MM.1S (cell line): Measurements from ENCODE around the gene BRD4.

Experiments
- DNase-seq: peaks from one replicate; pipeline ENCODE4 v3.0.0-alpha.2; 2015
- H2AFZ ChIP-seq: fragments of 300-600 bp; sonication (generic); 2 replicates; pipeline ENCODE4 v1.6.0; 2016; ENCODE audit warnings: antibody characterized with exemption, low read length
- H3F3A ChIP-seq: fragments of 300-600 bp; sonication (generic); 2 replicates; pipeline ENCODE4 v1.6.1; 2016; ENCODE audit warnings: mild to moderate bottlenecking, antibody characterized with exemption, low read length, moderate library complexity, mixed read lengths; ENCODE audit not compliant: insufficient read depth
- H3K27ac ChIP-seq: fragments of 300-600 bp; sonication (generic); 2 replicates; pipeline ENCODE4 v1.5.1; 2016; ENCODE audit warnings: mild to moderate bottlenecking, low read length
- H3K27me3 ChIP-seq: fragments of 300-600 bp; sonication (generic); replicated peaks from 2 replicates; pipeline ENCODE4 v1.6.0; 2016; ENCODE audit warnings: low read length; ENCODE audit not compliant: insufficient read depth
- H3K36me3 ChIP-seq: fragments of 300-600 bp; sonication (generic); replicated peaks from 2 replicates; pipeline ENCODE4 v1.6.1; 2016; ENCODE audit warnings: mild to moderate bottlenecking, low read length, mixed read lengths; ENCODE audit not compliant: insufficient read depth
- H3K4me1 ChIP-seq: fragments of 300-600 bp; sonication (generic); 2 replicates; pipeline ENCODE4 v1.6.1; 2016; ENCODE audit warnings: low read length, mixed read lengths
- H3K4me2 ChIP-seq: fragments of 300-600 bp; sonication (generic); 2 replicates; pipeline ENCODE4 v1.6.0; 2016; ENCODE audit warnings: low read depth, low read length
- H3K4me3 ChIP-seq: fragments of 300-600 bp; sonication (generic); 2 replicates; pipeline ENCODE4 v1.5.1; 2016; ENCODE audit warnings: low read length, mixed read lengths
- H3K79me2 ChIP-seq: fragments of 300-600 bp; sonication (generic); 2 replicates; pipeline ENCODE4 v1.6.1; 2016; ENCODE audit warnings: mixed run types, low read length, mixed read lengths
- H3K9ac ChIP-seq: fragments of 300-600 bp; sonication (generic); 2 replicates; pipeline ENCODE4 v1.6.1; 2016; ENCODE audit warnings: low read length, mixed read lengths
- H3K9me2 ChIP-seq: fragments of 300-600 bp; sonication (generic); replicated peaks from 2 replicates; pipeline ENCODE4 v1.6.1; 2016; ENCODE audit warnings: mild to moderate bottlenecking, low read length, mixed read lengths; ENCODE audit not compliant: insufficient read depth
- H3K9me3 ChIP-seq: fragments of 300-600 bp; sonication (generic); replicated peaks from 2 replicates; pipeline ENCODE4 v1.6.1; 2016; ENCODE audit warnings: mild to moderate bottlenecking, low read length, mixed read lengths; ENCODE audit not compliant: insufficient read depth
- H4K20me1 ChIP-seq: fragments of 300-600 bp; sonication (generic); 2 replicates; pipeline ENCODE4 v1.6.1; 2016; ENCODE audit warnings: mild to moderate bottlenecking, low read length, moderate library complexity, mixed read lengths; ENCODE audit not compliant: insufficient read depth
- EZH2 ChIP-seq: fragments of 300-600 bp; sonication (generic); optimal IDR thresholded peaks from 2 replicates; pipeline ENCODE3; 2017; ENCODE audit warnings: low read depth, mild to moderate bottlenecking, antibody characterized with exemption, low read length, mixed read lengths
- EZH2phosphoT487 ChIP-seq: fragments of 300-600 bp; sonication (generic); IDR thresholded peaks from 2 replicates; pipeline ENCODE4 v1.6.1; 2018; ENCODE audit warnings: antibody characterized with exemption, low read length
- TF ChIP-seq, protein P1 (sequence below): fragments of 300-600 bp; sonication (generic); IDR thresholded peaks from 2 replicates; pipeline ENCODE4 v1.5.1; 2016; ENCODE audit warnings: antibody characterized with exemption, low read length, mixed read lengths

The BRD4 gene

DNA sequence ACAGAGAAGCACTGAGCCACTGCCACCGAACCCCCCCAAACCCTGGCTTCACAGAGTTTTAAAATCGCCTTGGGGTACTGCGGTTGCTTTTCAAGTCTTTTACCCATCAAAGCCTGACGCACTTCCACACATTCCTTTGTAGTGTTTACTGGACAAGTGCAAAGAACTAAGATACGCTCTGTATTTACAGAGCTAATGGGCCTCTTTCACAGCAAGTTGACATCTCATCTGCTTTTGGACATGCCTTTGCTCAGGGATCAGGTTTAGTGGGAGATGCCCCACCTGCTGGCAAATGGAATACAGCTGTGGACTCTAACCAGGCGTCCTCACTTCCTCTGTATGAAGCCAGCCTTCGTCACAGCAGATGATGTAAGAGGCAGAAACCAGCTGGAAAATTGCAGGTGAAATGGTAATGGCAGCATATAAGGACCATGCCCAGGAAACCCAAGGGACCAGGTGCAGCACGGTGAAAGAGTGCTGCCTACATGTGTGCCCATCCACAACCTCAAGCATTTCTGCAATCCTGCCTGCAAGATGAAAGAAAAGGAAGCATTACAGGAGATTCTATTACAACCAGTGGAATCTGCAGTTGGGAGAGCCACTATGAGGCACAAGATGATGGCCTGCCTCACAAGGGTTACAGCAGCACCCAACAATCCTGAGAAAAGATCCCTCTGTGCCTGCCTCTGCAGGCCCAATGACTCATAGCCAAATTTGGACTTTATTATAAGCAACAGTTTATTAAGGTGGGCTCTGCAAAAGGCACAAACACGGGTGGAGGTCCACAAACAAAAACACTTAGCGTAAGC, 34.7 kb downstream of the BRD4 start:
- Histone ChIP-seq H3K27ac (no peak overlapping the region), H2AFZ (no peak overlapping the region), H3K9ac (no peak overlapping the region), H3K4me2 (no peak overlapping the region), H3K36me3 (no peaks in the 10 kb centered on the region), H3K79me2 (peaks cover 97% of the 10 kb centered on the region), H3K9me2 (no peaks in the 10 kb centered on the region), H3K9me3 (no peaks in the 10 kb centered on the region), H3F3A (peaks cover 21% of the 10 kb centered on the region), H3K4me1 (peaks cover 24% of the 10 kb centered on the region), H3K4me3 (no peak overlapping the region), H3K27me3 (no peaks in the 10 kb centered on the region), H4K20me1 (peaks cover 85% of the 10 kb centered on the region)
- no peak for TF ChIP-seq EZH2phosphoT487
- TF ChIP-seq EZH2, result no peak
- TF ChIP-seq, protein P1, sequence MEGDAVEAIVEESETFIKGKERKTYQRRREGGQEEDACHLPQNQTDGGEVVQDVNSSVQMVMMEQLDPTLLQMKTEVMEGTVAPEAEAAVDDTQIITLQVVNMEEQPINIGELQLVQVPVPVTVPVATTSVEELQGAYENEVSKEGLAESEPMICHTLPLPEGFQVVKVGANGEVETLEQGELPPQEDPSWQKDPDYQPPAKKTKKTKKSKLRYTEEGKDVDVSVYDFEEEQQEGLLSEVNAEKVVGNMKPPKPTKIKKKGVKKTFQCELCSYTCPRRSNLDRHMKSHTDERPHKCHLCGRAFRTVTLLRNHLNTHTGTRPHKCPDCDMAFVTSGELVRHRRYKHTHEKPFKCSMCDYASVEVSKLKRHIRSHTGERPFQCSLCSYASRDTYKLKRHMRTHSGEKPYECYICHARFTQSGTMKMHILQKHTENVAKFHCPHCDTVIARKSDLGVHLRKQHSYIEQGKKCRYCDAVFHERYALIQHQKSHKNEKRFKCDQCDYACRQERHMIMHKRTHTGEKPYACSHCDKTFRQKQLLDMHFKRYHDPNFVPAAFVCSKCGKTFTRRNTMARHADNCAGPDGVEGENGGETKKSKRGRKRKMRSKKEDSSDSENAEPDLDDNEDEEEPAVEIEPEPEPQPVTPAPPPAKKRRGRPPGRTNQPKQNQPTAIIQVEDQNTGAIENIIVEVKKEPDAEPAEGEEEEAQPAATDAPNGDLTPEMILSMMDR, result no peak
- DNase-seq, result no peak

DNA sequence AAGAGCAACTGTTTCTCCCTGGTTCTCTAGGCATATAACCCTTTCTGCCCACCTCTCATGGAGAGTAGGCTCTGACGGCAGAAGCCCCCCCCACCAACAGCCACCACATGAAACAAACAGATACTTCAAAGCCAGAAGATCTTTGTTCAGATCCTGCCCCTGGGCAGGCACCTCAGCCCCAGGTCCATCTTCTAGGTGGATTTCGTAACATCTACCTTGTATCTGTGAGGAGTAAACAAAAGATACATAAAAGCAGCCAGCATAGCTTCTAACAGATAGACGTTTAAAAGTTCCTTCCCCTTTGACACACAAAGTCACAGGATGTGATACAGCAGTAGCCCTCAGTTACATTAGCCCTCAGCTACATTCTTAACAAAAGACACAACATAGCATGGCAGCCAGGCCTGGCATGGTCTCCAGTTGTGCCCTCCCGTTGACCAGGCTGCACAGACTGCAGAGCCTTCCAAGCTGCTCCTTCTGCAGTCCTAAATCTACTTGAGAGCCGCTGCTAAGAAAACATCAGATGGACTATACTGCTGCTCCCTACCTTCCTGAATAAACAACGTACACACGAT, 35.4 kb downstream of the BRD4 start:
- Histone ChIP-seq H3K4me2 (no peak overlapping the region), H4K20me1 (peaks cover 86% of the 10 kb centered on the region), H3K27me3 (no peaks in the 10 kb centered on the region), H3K79me2 (peaks cover 96% of the 10 kb centered on the region), H3F3A (peaks cover 21% of the 10 kb centered on the region), H3K27ac (no peak overlapping the region), H3K4me3 (no peak overlapping the region), H2AFZ (no peak overlapping the region), H3K9me2 (no peaks in the 10 kb centered on the region), H3K9me3 (no peaks in the 10 kb centered on the region), H3K4me1 (peaks cover 29% of the 10 kb centered on the region), H3K9ac (no peak overlapping the region), H3K36me3 (no peaks in the 10 kb centered on the region)
- TF ChIP-seq, protein P1, result no peak
- TF ChIP-seq EZH2 (no peak), EZH2phosphoT487 (no peak)
- DNase-seq, result no peak

DNA sequence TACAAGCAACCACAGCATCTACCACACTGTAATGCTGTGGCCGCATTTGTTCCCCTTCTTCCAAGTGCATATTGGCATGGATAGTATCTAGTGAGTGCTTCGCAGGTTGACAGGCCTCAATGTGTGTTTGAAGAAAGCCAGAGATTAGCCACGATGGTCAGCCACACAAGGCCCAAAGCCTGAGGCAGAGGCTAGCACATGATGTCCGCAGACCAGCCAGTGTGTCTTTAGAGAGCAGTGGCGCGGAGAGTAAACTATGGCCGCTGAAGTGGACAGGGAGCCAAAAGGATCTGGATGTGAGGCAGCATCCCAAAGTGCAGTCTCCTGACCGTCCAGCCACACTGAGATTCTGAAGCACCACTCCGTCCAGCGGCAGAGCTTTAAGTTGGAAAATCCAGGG, 36.0 kb downstream of the BRD4 start:
- Histone ChIP-seq H3K27me3 (no peaks in the 10 kb centered on the region), H3K9me3 (no peaks in the 10 kb centered on the region), H3K9me2 (no peaks in the 10 kb centered on the region), H4K20me1 (peaks cover 89% of the 10 kb centered on the region), H3K9ac (no peak overlapping the region), H3F3A (peaks cover 21% of the 10 kb centered on the region), H3K36me3 (no peaks in the 10 kb centered on the region), H3K4me3 (no peak overlapping the region), H2AFZ (no peak overlapping the region), H3K79me2 (peaks cover 97% of the 10 kb centered on the region), H3K4me1 (peaks cover 34% of the 10 kb centered on the region), H3K4me2 (no peak overlapping the region), H3K27ac (no peak overlapping the region)
- DNase-seq, result no peak
- TF ChIP-seq EZH2phosphoT487 (no peak), EZH2 (no peak)
- TF ChIP-seq, protein P1, result no peak
